ENCODE data around the gene TRAF3IP1.
"Not testable (repeated sequence)": the region's sequence is repeated elsewhere in the genome, so short reads cannot be mapped to it uniquely, and the experiment has no call there.

TRAF3IP1 gene

GRCh38 chr2:238433941-238434845, 113.9 kb downstream of the TRAF3IP1 start:
- no peak for DNase-seq

- no peak for DNase-seq
These were observed 114.8 kb downstream of the TRAF3IP1 start for GRCh38 chr2:238434846-238435751.

- no peak for DNase-seq
These were observed 115.4 kb downstream of the TRAF3IP1 start for GRCh38 chr2:238435752-238436096.

- DNase-seq, result no peak
These were observed 118.8 kb downstream of the TRAF3IP1 start for GRCh38 chr2:238438856-238439849.

DNA sequence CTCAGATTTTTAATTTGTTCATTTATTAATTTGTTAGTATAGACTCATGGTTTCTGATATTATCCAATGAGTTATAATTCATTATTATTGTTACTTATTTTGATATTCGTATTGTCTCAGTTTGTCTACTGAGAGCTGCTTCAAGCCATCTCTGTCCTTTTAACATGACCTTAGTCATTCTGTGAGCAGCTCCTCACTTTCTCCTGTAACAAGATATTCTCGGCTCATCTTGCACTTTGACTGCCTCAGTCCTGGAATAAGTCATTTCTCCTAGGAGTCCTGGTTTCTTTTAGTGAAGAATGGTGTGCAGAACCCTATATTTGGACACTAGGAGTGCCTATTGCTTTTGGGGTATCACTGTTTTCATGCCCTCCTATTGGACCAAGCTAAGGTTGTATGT, 119.6 kb downstream of the TRAF3IP1 start:
- DNase-seq, result no peak

DNA sequence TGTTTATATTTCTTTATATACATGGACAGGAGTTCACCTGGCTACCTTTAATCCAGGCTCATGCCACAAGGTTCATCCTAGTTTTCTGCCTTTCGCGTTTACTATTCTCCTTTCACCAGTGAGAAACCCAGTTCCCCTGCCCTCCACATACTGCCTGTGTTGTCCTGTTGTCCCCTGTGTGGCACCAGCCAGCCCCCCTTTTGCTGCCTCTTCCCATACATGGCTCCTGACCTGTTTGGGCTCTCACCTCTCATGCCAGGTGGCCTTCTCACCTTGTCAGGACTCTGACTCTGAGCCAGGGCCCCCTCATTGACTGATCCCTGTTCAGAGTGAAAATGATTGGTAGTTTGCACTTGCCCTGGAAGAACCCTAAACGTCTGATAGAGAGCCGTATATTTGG, 120.0 kb downstream of the TRAF3IP1 start:
- no peak for DNase-seq

GRCh38 chr2:238440767-238441166, 120.4 kb downstream of the TRAF3IP1 start:
- DNase-seq, result no peak

- DNase-seq, result no peak
These were observed 121.2 kb downstream of the TRAF3IP1 start for GRCh38 chr2:238441262-238442114.

DNA sequence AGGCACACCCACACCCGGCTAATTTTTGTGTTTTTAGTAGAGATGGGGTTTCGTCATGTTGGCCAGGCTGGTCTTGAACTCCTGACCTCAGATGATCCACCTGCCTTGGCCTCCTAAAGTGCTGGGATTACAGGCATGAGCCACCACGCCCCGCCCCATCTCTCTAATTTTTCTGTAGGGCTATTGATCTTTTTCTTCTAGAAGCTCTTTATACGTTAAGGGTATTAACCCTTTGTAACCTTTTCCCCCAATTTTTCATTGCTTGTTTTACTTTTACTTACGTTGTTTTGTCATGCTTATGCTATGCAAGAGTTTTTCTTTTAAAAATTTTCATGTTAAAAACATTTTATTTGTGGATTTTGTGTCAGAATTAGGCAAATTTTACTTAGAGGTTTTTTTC, 121.9 kb downstream of the TRAF3IP1 start:
- DNase-seq, result not testable (repeated sequence)

DNA sequence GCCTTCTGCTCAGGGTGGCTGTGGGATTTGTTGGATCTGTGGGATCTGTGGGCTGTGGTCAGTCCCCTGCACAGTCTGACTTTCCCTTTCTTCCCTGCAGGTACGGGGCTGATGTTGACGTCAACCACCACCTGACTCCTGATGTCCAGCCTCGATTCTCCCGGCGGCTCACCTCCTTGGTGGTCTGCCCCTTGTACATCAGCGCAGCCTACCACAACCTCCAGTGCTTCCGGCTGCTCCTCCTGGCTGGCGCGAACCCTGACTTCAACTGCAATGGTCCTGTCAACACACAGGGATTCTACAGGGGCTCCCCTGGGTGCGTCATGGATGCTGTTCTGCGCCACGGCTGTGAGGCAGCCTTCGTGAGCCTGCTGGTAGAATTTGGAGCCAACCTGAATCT, 123.9 kb downstream of the TRAF3IP1 start:
- no peak for DNase-seq

- DNase-seq, result no peak
These were observed 125.3 kb downstream of the TRAF3IP1 start for GRCh38 chr2:238445409-238446190.

DNA sequence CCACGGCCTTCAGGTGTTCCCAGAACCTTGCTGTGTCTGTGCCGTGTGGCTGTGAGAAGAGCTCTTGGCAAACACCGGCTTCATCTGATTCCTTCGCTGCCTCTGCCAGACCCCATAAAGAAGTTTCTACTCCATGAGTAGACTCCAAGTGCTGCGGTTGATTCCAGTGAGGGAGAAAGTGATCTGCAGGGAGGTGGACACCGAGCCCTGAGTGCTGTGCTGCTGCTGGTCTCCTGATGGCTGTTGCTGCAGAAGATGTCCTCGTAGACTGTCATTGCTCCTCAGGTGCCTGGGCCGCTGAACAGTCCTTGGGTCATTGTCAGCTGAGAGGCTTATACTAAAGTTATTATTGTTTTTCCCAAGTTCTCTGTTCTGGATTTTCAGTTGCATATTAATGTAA, 126.1 kb downstream of the TRAF3IP1 start:
- DNase-seq, result no peak

DNA sequence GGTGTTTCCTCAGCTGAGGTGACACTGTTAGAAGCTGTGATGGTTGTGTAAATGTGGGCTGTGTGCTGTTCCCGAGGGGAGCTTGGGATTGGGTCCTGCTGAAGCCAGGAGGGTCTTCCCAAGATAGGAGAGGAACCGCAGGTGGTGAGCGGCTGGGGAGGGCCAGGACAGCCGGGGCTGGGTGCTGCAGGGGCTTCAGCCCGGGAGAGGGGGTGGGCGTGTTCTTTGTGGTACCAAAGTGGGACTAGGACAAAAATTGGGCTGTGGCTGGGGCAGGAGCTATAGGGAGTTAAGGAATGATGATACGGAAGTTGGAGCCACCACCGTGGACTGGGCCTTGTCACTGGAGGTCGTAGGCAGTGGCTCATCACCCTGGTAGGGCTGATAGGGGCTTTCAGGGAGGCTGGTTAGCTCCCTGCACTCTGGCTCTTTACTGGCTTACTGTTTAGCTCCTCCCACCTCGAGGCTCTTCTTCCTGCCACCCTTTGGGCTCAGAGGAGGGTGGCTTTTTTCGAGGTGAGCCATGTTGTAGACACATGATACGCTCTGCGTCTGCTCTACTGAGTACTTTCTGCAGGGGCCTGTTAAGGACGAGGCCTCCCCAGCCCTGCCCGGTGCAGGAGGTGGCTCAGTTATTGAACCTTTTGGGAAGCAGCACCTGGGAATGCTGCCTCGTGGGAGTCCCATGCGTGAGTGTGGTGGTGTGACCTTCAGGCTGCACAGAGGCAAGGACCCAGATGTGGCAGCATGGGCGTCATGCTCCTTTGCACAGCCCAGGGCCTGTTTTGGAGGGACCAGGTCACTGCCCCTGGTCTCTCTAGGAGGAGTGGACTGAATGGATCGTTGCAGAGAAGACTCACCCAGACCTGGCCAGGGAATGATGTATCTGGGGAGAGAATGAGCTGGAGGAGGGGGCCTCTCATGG, 128.0 kb downstream of the TRAF3IP1 start:
- DNase-seq, result no peak

GRCh38 chr2:238449241-238449640, 128.9 kb downstream of the TRAF3IP1 start:
- no peak for DNase-seq

DNA sequence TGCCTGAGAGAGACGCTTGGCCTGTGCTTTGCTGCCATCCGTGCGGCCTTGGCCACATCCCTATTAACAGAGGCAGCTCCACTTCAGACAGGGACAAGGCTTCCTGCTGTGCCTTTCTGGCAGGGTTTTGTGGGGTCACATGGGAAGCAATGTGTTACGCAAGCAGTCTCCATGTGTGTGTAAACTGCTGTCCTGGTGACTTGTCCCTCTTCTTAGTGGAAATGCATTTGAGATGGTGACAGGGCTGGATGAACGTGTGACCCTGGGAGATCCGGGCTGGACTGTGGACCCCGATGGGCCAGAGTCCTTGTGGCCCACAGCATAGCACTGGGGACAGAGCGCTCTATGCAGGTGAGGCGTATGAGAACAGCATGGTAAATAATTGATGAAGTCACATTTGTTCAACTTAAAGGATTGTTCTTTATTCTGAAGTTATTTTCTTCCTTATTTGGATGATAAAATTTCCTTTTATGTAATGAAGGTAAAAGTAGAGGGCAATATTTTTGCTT, 129.6 kb downstream of the TRAF3IP1 start:
- no peak for DNase-seq

DNA sequence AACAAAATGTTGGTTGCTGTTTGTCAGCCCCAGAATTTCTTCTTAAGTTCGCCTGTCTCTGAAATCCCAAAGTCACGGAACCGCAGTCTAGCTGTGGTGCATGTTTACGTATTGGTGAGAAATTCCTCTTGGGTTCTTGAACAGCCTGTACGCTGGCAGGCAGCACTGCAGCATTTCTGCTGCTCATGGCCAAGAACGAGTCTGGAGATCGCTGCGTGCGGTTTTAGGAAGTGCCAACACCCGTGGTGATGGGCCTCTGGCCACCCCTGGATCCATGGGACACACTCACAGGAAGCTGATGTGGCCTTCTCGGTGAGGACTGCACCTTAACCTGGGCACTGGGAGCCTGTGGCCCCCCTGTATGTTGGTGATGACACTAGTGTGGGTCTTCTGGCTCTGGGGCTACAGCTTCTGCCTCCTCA, 130.1 kb downstream of the TRAF3IP1 start:
- no peak for DNase-seq

All from NCI-H1092 (cell line).